A204.1 (cell line): ENCODE results near the gene CCDC136.

Experiments used
- FAIRE-seq: peaks from 2 replicates; lab custom pipeline; 2012; peaks lifted over from hg19 to GRCh38; lab: Jason Lieb, UNC

The CCDC136 gene

GRCh38 chr7:128791121-128791971, at the start of gene CCDC136:
Gene CCDC136, plus strand, starts transcription at chr7:128791968. Its CDS starts 444 bp downstream, at chr7:128792412.
- FAIRE-seq = no peak

- no peak for FAIRE-seq
Measured at GRCh38 chr7:128742206-128742605, 49.6 kb upstream of the CCDC136 start.

GRCh38 chr7:128743112-128743772, 48.5 kb upstream of the CCDC136 start:
- no peak for FAIRE-seq

- FAIRE-seq = no peak
Measured at GRCh38 chr7:128744366-128744905, 47.3 kb upstream of the CCDC136 start.

GRCh38 chr7:128745706-128746105, 46.1 kb upstream of the CCDC136 start:
- FAIRE-seq = no peak

GRCh38 chr7:128747327-128748079, 44.3 kb upstream of the CCDC136 start:
- FAIRE-seq = no peak

- no peak for FAIRE-seq
Measured at GRCh38 chr7:128752251-128752650, 39.5 kb upstream of the CCDC136 start.

GRCh38 chr7:128755075-128755818, 36.5 kb upstream of the CCDC136 start:
- FAIRE-seq = no peak

GRCh38 chr7:128755819-128756476, 35.8 kb upstream of the CCDC136 start:
- no peak for FAIRE-seq

GRCh38 chr7:128757203-128757602, 34.6 kb upstream of the CCDC136 start:
- no peak for FAIRE-seq

GRCh38 chr7:128758553-128758952, 33.2 kb upstream of the CCDC136 start:
- FAIRE-seq = no peak

- no peak for FAIRE-seq
Measured at GRCh38 chr7:128759242-128759641, 32.5 kb upstream of the CCDC136 start.

GRCh38 chr7:128763541-128763940, 28.2 kb upstream of the CCDC136 start:
- no peak for FAIRE-seq

GRCh38 chr7:128767475-128768110, 24.2 kb upstream of the CCDC136 start:
- FAIRE-seq = no peak

- no peak for FAIRE-seq
Measured at GRCh38 chr7:128770233-128770632, 21.5 kb upstream of the CCDC136 start.

GRCh38 chr7:128773604-128774003, 18.2 kb upstream of the CCDC136 start:
- no peak for FAIRE-seq

- FAIRE-seq = no peak
Measured at GRCh38 chr7:128774029-128774689, 17.6 kb upstream of the CCDC136 start.

GRCh38 chr7:128774921-128775320, 16.8 kb upstream of the CCDC136 start:
- no peak for FAIRE-seq

- FAIRE-seq = no peak
Measured at GRCh38 chr7:128775744-128776474, 15.9 kb upstream of the CCDC136 start, which contains the start of gene OPN1SW. Gene OPN1SW, minus strand, starts transcription at chr7:128775794. Its CDS starts 13 bp downstream, at chr7:128775781.
